Smooth muscle cell (in vitro differentiated cells): ENCODE measurements around the gene SLC16A10. TPM values are rescaled to one million over a fixed set of nuclear protein-coding genes. Genes with fewer than 3 reads are reported as not detected.
A peak's percentile ranks its signal among the peaks of the same experiment; 100 is the strongest.

Experiments used
- DNase-seq: peaks from one replicate; lab custom pipeline; 2025; ENCODE audit not compliant: unreplicated experiment; lab: John Stamatoyannopoulos, UW
- H2AFZ ChIP-seq: fragments of 200-600 bp; sonication (generic); 2 replicates; pipeline ENCODE4 v1.6.0; 2016; ENCODE audit warnings: antibody characterized with exemption, low read depth, mild to moderate bottlenecking
- H3F3A ChIP-seq: fragments of 200-600 bp; sonication (generic); 2 replicates; pipeline ENCODE4 v1.6.0; 2017; ENCODE audit warnings: antibody characterized with exemption, low read depth
- H3K27ac ChIP-seq: fragments of 200-600 bp; sonication (generic); 2 replicates; pipeline ENCODE4 v1.5.1; 2016; ENCODE audit warnings: low read depth, mild to moderate bottlenecking
- H3K27me3 ChIP-seq: fragments of 200-600 bp; sonication (generic); 2 replicates; pipeline ENCODE4 v1.6.1; 2016; ENCODE audit warnings: low read depth, mild to moderate bottlenecking
- H3K36me3 ChIP-seq: fragments of 200-600 bp; sonication (generic); 2 replicates; pipeline ENCODE4 v1.5.1; 2016; ENCODE audit warnings: low read depth
- H3K4me1 ChIP-seq: fragments of 200-600 bp; sonication (generic); 2 replicates; pipeline ENCODE4 v1.5.1; 2016; ENCODE audit warnings: low read depth
- H3K4me2 ChIP-seq: fragments of 200-600 bp; sonication (generic); 2 replicates; pipeline ENCODE4 v1.6.0; 2016; ENCODE audit warnings: mild to moderate bottlenecking
- H3K4me3 ChIP-seq: fragments of 200-600 bp; sonication (generic); 2 replicates; pipeline ENCODE4 v1.5.1; 2016; ENCODE audit warnings: mild to moderate bottlenecking
- H3K79me2 ChIP-seq: fragments of 200-600 bp; sonication (generic); 2 replicates; pipeline ENCODE4 v1.6.0; 2016; ENCODE audit warnings: low read depth, mild to moderate bottlenecking
- H3K9ac ChIP-seq: fragments of 200-600 bp; sonication (generic); 2 replicates; pipeline ENCODE4 v1.6.0; 2016; ENCODE audit warnings: low read depth
- H3K9me3 ChIP-seq: fragments of 200-600 bp; sonication (generic); replicated peaks from 2 replicates; pipeline ENCODE4 v1.5.1; 2016; ENCODE audit warnings: low read depth
- H4K20me1 ChIP-seq: fragments of 200-600 bp; sonication (generic); 2 replicates; pipeline ENCODE4 v1.6.0; 2016; ENCODE audit warnings: low read depth
- WGBS: methylation state at CpG from one replicate; pipeline ENCODE4 v1.1.7; 2016; ENCODE audit warnings: low lambda C conversion rate; 5-methylcytosine and 5-hydroxymethylcytosine counted together
- polyA plus RNA-seq: library from polyadenylated mRNA; unstranded; fragments of >200 nt; fragmentation: Nextera tagmentation; extraction: Ambion mirVana; gene quantifications from 2 replicates; pipeline ENCODE4 v1.2.1, GENCODE V29; 2016
- total RNA-seq: library from RNA; depleted of rRNA; stranded (reverse); fragments of >200 nt; gene quantifications from 2 replicates; pipeline ENCODE4 v1.2.3, GENCODE V29; 2014
- TF ChIP-seq, protein P1 (sequence below): fragments of 200-600 bp; sonication (generic); IDR thresholded peaks from 2 replicates; pipeline ENCODE4 v1.5.1; 2017; ENCODE audit warnings: borderline replicate concordance, mild to moderate bottlenecking, antibody characterized with exemption; ENCODE audit not compliant: insufficient read depth, poor library complexity, severe bottlenecking

SLC16A10 gene
- total and polyA plus RNA-seq, 2 experiments from 2014 or later = 0.87 to 1.4 TPM

DNA sequence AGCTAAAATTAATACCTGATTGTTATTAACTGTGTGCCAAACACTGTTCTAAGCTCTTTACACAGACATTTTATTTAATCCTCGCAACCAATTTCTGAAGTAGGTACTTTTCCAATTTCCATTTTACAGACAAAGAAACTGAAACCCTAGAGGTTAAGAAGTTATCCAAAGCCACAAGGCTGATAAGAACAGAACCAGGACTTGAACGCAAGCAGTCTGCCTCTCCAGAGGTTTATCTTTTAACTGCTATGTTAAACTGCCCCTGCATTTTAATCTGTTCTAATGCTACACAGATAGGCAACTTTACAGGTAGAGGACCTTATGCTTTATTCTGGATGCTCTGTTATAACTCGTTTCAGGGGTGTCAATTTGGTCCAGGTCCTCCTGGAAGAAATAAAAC is 118.2 kb downstream of the SLC16A10 start:
- TF ChIP-seq, protein P1, sequence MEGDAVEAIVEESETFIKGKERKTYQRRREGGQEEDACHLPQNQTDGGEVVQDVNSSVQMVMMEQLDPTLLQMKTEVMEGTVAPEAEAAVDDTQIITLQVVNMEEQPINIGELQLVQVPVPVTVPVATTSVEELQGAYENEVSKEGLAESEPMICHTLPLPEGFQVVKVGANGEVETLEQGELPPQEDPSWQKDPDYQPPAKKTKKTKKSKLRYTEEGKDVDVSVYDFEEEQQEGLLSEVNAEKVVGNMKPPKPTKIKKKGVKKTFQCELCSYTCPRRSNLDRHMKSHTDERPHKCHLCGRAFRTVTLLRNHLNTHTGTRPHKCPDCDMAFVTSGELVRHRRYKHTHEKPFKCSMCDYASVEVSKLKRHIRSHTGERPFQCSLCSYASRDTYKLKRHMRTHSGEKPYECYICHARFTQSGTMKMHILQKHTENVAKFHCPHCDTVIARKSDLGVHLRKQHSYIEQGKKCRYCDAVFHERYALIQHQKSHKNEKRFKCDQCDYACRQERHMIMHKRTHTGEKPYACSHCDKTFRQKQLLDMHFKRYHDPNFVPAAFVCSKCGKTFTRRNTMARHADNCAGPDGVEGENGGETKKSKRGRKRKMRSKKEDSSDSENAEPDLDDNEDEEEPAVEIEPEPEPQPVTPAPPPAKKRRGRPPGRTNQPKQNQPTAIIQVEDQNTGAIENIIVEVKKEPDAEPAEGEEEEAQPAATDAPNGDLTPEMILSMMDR = no peak
- no peaks in the 10 kb centered on the region for H3K79me2 ChIP-seq
- no peak overlapping the region for H3K27ac ChIP-seq
- H3K4me2 ChIP-seq = no peak overlapping the region
- H4K20me1 ChIP-seq = no peaks in the 10 kb centered on the region
- no peaks in the 10 kb centered on the region for H3K27me3 ChIP-seq
- DNase-seq = no peak
- no peaks in the 10 kb centered on the region for H3F3A ChIP-seq
- no peak overlapping the region for H3K4me3 ChIP-seq
- H3K36me3 ChIP-seq = no peaks in the 10 kb centered on the region
- no peaks in the 10 kb centered on the region for H3K9me3 ChIP-seq
- WGBS = 78% methylated on average over 3 of the region's 3 CpGs
- no peak overlapping the region for H3K9ac ChIP-seq
- H3K4me1 ChIP-seq = no peaks in the 10 kb centered on the region
- no peak overlapping the region for H2AFZ ChIP-seq

DNA sequence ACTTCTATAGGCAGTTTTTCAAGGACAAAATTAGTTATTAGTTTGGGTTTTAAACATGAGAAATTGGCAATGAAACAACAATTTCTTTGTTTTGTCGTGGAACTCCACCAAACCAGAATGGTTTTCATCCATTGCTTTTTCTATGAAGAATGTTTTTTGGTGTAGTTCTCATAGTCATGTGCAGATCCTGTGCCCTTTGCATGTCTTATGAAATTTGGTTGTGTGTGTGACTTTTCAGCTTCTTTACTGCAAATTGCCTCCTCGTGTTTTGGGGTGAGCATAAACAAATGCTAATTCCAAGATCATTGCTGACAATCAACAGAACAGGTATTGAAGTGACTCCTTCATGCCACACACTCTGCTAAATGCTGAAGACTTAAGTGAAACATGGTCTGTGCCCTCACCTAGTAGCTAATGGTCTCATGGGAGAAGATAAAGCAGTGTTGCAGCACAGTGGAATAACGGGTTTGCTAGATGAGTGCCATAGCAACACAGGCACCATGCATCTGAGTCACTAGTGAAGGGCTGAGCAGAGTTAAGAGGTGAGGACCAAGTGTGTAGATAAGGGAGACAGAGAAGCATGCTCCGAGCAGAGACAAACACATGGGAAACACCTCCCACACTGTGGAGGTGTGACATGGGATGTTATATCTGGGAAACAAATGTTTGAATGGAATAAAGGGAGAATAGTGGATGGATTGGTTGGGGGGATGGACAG is 120.0 kb downstream of the SLC16A10 start:
- no peak overlapping the region for H3K4me3 ChIP-seq
- H3K9ac ChIP-seq = no peak overlapping the region
- H3K27ac ChIP-seq = no peak overlapping the region
- no peak overlapping the region for H2AFZ ChIP-seq
- H3K9me3 ChIP-seq = no peaks in the 10 kb centered on the region
- H3K27me3 ChIP-seq = no peaks in the 10 kb centered on the region
- H3K4me2 ChIP-seq = no peak overlapping the region
- DNase-seq = no peak
- no peaks in the 10 kb centered on the region for H3K79me2 ChIP-seq
- no peaks in the 10 kb centered on the region for H3F3A ChIP-seq
- WGBS = 67% methylated on average over 4 of the region's 4 CpGs
- H3K36me3 ChIP-seq = no peaks in the 10 kb centered on the region
- no peaks in the 10 kb centered on the region for H4K20me1 ChIP-seq
- TF ChIP-seq, protein P1 = no peak
- no peaks in the 10 kb centered on the region for H3K4me1 ChIP-seq

DNA sequence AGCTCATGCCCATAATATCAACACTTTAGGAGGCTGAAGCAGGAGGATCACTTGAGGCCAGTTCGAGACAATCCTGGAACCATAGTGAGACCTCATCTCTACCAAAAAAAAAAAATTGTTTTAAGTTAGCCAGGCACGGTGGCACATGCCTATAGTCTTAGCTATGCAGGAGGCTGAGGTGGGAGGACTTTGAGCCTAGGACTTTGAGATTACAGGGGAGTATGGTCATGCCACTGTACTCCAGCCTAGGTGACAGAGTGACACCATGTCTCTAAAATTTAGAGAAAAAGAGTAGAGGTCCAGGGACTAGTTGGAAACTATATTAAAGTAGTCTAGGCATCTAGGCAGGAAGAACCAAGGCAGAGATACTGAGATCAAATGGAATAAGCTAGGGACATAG is 121.6 kb downstream of the SLC16A10 start:
- Histone ChIP-seq H3K4me3 (no peak overlapping the region), H2AFZ (no peak overlapping the region), H4K20me1 (no peaks in the 10 kb centered on the region), H3K9ac (no peak overlapping the region), H3K27me3 (no peaks in the 10 kb centered on the region), H3K4me2 (no peak overlapping the region), H3K9me3 (no peaks in the 10 kb centered on the region), H3F3A (no peaks in the 10 kb centered on the region), H3K27ac (no peak overlapping the region), H3K79me2 (no peaks in the 10 kb centered on the region), H3K36me3 (no peaks in the 10 kb centered on the region), H3K4me1 (no peaks in the 10 kb centered on the region)
- TF ChIP-seq, protein P1 = no peak
- 88% methylated on average over 2 of the region's 2 CpGs for WGBS
- no peak for DNase-seq

DNA sequence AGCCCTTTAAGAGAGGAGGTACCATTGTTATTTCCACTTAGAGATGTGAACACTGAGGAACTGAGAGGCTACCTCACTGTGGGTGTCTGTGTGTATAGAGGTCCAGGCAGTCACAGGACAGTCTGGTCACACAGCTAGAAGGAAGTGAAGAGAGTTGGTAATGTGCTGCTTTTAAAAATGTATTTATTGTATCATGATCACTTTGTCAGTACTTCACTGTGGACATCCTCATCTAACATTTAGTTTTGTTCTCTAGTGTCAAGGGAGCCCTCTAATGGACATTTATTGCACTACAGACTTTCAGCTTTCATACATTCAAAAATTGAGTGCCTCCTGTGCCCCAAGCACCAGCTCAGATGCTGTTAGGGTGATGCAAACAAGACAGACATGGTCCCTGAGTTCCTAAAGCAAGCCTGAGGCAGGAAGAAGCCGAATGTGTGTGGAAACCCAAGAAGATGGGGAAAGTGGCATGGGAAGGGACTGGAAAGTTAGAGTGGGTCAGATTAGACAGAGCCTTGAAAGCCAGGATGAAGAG is 123.0 kb downstream of the SLC16A10 start:
- Histone ChIP-seq H3K9me3 (no peaks in the 10 kb centered on the region), H4K20me1 (no peaks in the 10 kb centered on the region), H3K4me1 (no peaks in the 10 kb centered on the region), H3F3A (no peaks in the 10 kb centered on the region), H3K4me2 (no peak overlapping the region), H3K27me3 (no peaks in the 10 kb centered on the region), H3K79me2 (no peaks in the 10 kb centered on the region), H2AFZ (no peak overlapping the region), H3K9ac (no peak overlapping the region), H3K36me3 (no peaks in the 10 kb centered on the region), H3K4me3 (no peak overlapping the region), H3K27ac (no peak overlapping the region)
- WGBS = 44% methylated on average over 1 of the region's 1 CpG
- no peak for DNase-seq
- TF ChIP-seq, protein P1 = peak; percentile 72
